ENCODE measurements around the gene DDC. TPM values are rescaled to one million over a fixed set of nuclear protein-coding genes. Genes with fewer than 3 reads are reported as not detected.
"Not testable (repeated sequence)": the region's sequence is repeated elsewhere in the genome, so short reads cannot be mapped to it uniquely, and the experiment has no call there.

The DDC gene
- total and polyA plus RNA-seq, 9 donors: 0.24 to 3.3 (median 0.72) TPM

- no peak for DNase-seq
- TF ChIP-seq POLR2A (IDR thresholded peaks at IDR 0.05) (no peak), CTCF (IDR thresholded peaks at IDR 0.05) (no peak), EP300 (IDR thresholded peaks at IDR 0.05) (no peak)
- Histone ChIP-seq H3K36me3 (no peaks in the 10 kb centered on the region), H3K27ac (no peak overlapping the region), H3K4me1 (ENCODE audit: insufficient read depth) (no peaks in the 10 kb centered on the region), H3K27me3 (no peaks in the 10 kb centered on the region), H3K4me3 (no peak overlapping the region), H3K9me3 (no peaks in the 10 kb centered on the region)
- intact Hi-C loops (cut with DNase I): no loop called here
- 87 to 95% (median 90%) methylated on average over 5 of the region's 5 CpGs for WGBS, 3 donors
These were observed 14.9 kb upstream of the DDC start for GRCh38 chr7:50580057-50580456.

- DNase-seq; intact Hi-C loops (cut with DNase I); H3K4me3 ChIP-seq; H3K9me3 ChIP-seq; H3K36me3 ChIP-seq; H3K27me3 ChIP-seq; H3K4me1 ChIP-seq (ENCODE audit: insufficient read depth); H3K27ac ChIP-seq: not testable (repeated sequence)
- 82 to 94% (median 92%) methylated on average over 4 of the region's 4 CpGs for WGBS, 3 donors
These were observed 12.9 kb upstream of the DDC start for GRCh38 chr7:50578105-50578504.

GRCh38 chr7:50577569-50577968 lies 12.4 kb upstream of the DDC start:
- no peak overlapping the region for H3K27ac ChIP-seq
- H3K4me1 ChIP-seq (ENCODE audit: insufficient read depth): no peaks in the 10 kb centered on the region
- intact Hi-C loops (cut with DNase I): no loop called here
- DNase-seq: no peak
- H3K27me3 ChIP-seq: no peaks in the 10 kb centered on the region
- H3K4me3 ChIP-seq: no peak overlapping the region
- H3K9me3 ChIP-seq: no peaks in the 10 kb centered on the region
- whole genome bisulfite sequencing, 3 donors: 91 to 95% (median 94%) methylated on average over 10 of the region's 10 CpGs
- no peaks in the 10 kb centered on the region for H3K36me3 ChIP-seq
- TF ChIP-seq EP300 (IDR thresholded peaks at IDR 0.05): no peak
- TF ChIP-seq CTCF (IDR thresholded peaks at IDR 0.05): no peak

GRCh38 chr7:50576388-50576787 lies 11.2 kb upstream of the DDC start:
- H3K4me1 ChIP-seq (ENCODE audit: insufficient read depth); H3K27me3 ChIP-seq; H3K4me3 ChIP-seq; H3K9me3 ChIP-seq; H3K36me3 ChIP-seq; DNase-seq; intact Hi-C loops (cut with DNase I); H3K27ac ChIP-seq: not testable (repeated sequence)
- 71 to 81% (median 74%) methylated on average over 6 of the region's 6 CpGs for WGBS, 3 donors

- no peaks in the 10 kb centered on the region for H3K4me1 ChIP-seq (ENCODE audit: insufficient read depth)
- intact Hi-C loops (cut with DNase I): no loop called here
- no peak overlapping the region for H3K27ac ChIP-seq
- H3K9me3 ChIP-seq: no peaks in the 10 kb centered on the region
- no peak overlapping the region for H3K4me3 ChIP-seq
- no peak for DNase-seq
- 86 to 89% (median 87%) methylated on average over 6 of the region's 6 CpGs for whole genome bisulfite sequencing, 3 donors
- TF ChIP-seq CTCF (IDR thresholded peaks at IDR 0.05) (no peak), POLR2A (IDR thresholded peaks at IDR 0.05) (no peak), EP300 (IDR thresholded peaks at IDR 0.05) (no peak)
- H3K27me3 ChIP-seq: no peaks in the 10 kb centered on the region
- no peaks in the 10 kb centered on the region for H3K36me3 ChIP-seq
These were observed 2.6 kb upstream of the DDC start for GRCh38 chr7:50567715-50568261.

- 71 to 84% (median 81%) methylated on average over 5 of the region's 5 CpGs for WGBS, 3 donors
- DNase-seq: no peak
- no peak overlapping the region for H3K27ac ChIP-seq
- H3K36me3 ChIP-seq: no peaks in the 10 kb centered on the region
- no peaks in the 10 kb centered on the region for H3K27me3 ChIP-seq
- TF ChIP-seq CTCF (IDR thresholded peaks at IDR 0.05) (no peak), POLR2A (IDR thresholded peaks at IDR 0.05) (no peak), EP300 (IDR thresholded peaks at IDR 0.05) (no peak)
- no peak overlapping the region for H3K4me3 ChIP-seq
- no peaks in the 10 kb centered on the region for H3K9me3 ChIP-seq
- intact Hi-C loops (cut with DNase I): no loop called here
- H3K4me1 ChIP-seq (ENCODE audit: insufficient read depth): peaks cover 3% of the 10 kb centered on the region
These were observed 772 bp upstream of the DDC start for GRCh38 chr7:50565977-50566376.

Measured in ovary (tissue), 9 donors.